HepG2 (cell line): ENCODE results near the gene NTN3. TPM values are rescaled to one million over a fixed set of nuclear protein-coding genes. Genes with fewer than 3 reads are reported as not detected.

Source experiments
- ATAD3A ChIP-seq: sonication (generic); formaldehyde crosslinking; IDR thresholded peaks from 2 replicates; pipeline ENCODE4 v1.4.0; 2020; ENCODE audit warnings: missing genetic modification reagents
- DR1 ChIP-seq: sonication (generic); formaldehyde crosslinking; IDR thresholded peaks from 2 replicates; pipeline ENCODE4 v1.8.0; 2021; ENCODE audit warnings: mild to moderate bottlenecking, missing genetic modification reagents, inconsistent platforms
- ERF ChIP-seq: IDR thresholded peaks from 2 replicates; pipeline ENCODE4 v1.6.1; 2018; ENCODE audit warnings: missing biosample characterization, missing genetic modification reagents
- KLF9 ChIP-seq: IDR thresholded peaks from 2 replicates; pipeline ENCODE4 v1.6.1; 2016; ENCODE audit warnings: low read depth
- MAF1 ChIP-seq: sonication (generic); formaldehyde crosslinking; IDR thresholded peaks from 2 replicates; pipeline ENCODE4 v1.5.0; 2020; ENCODE audit warnings: missing genetic modification reagents, borderline replicate concordance
- PHB2 ChIP-seq: fragments of 450-650 bp; IDR thresholded peaks from 2 replicates; pipeline ENCODE4 v1.6.1; 2018; ENCODE audit not compliant: partially characterized antibody
- PLRG1 ChIP-seq: fragments of 450-650 bp; conservative IDR thresholded peaks from 2 replicates; pipeline ENCODE4 v1.6.1; 2016
- REXO4 ChIP-seq: sonication (generic); formaldehyde crosslinking; IDR thresholded peaks from 2 replicates; pipeline ENCODE4 v1.8.0; 2022; ENCODE audit warnings: missing genetic modification reagents, mild to moderate bottlenecking, borderline replicate concordance
- TCF7 ChIP-seq: sonication (generic); IDR thresholded peaks from 2 replicates; pipeline ENCODE4 v1.6.1; 2016; ENCODE audit warnings: antibody characterized with exemption, low read depth
- XBP1 ChIP-seq: sonication (generic); formaldehyde crosslinking; IDR thresholded peaks from 2 replicates; pipeline ENCODE4 v1.5.0; 2020; ENCODE audit warnings: missing genetic modification reagents
- ZNF33A ChIP-seq: sonication (generic); formaldehyde crosslinking; IDR thresholded peaks from 2 replicates; pipeline ENCODE4 v1.5.1; 2020; ENCODE audit warnings: missing genetic modification reagents, mild to moderate bottlenecking, moderate library complexity, borderline replicate concordance
- ZNF678 ChIP-seq: sonication (generic); formaldehyde crosslinking; IDR thresholded peaks from 2 replicates; pipeline ENCODE4 v1.4.0; 2020; ENCODE audit warnings: mild to moderate bottlenecking, missing genetic modification reagents
- ZSCAN22 ChIP-seq: sonication (generic); formaldehyde crosslinking; IDR thresholded peaks from 2 replicates; pipeline ENCODE4 v1.4.0; 2020; ENCODE audit warnings: mild to moderate bottlenecking, missing genetic modification reagents
- polyA plus RNA-seq, 8 experiments: library from polyadenylated mRNA; depleted of rRNA in 3 of 8; stranded (reverse) in 7 of 8; unstranded in 1 of 8; fragments of >200 nt; fragmentation: Illumina TruSeq in 4 of 8; extraction: Trizol in 4 of 8; gene quantifications; 2 replicates each; pipeline versions ENCODE4 v1.2.1 to v1.2.3, GENCODE V29; 2011 to 2016; ENCODE audit warnings: low read depth in 4 of 8, missing spikeins in 1 of 8, mixed read lengths in 1 of 8; ENCODE audit not compliant: insufficient read depth in 1 of 8
- total RNA-seq, 5 experiments: library from RNA; depleted of rRNA; stranded (reverse); fragments of >200 nt; fragmentation: Illumina TruSeq; extraction: Trizol; gene quantifications; 2 replicates each; pipeline ENCODE4 v1.2.3, GENCODE V29; 2016; ENCODE audit warnings: low read depth in 1 of 5
- TF ChIP-seq, protein P1 (sequence below): sonication (generic); formaldehyde crosslinking; IDR thresholded peaks from 2 replicates; pipeline ENCODE4 v1.4.0; 2020; ENCODE audit warnings: missing genetic modification reagents, mild to moderate bottlenecking, borderline replicate concordance
- TF ChIP-seq, protein P2 (sequence below): sonication (generic); formaldehyde crosslinking; IDR thresholded peaks from 2 replicates; pipeline ENCODE4 v1.4.0; 2020; ENCODE audit warnings: mild to moderate bottlenecking, missing genetic modification reagents
- TF ChIP-seq, protein P3 (sequence below): sonication (generic); formaldehyde crosslinking; IDR thresholded peaks from 2 replicates; pipeline ENCODE4 v1.8.1; 2022; ENCODE audit warnings: low read depth, mild to moderate bottlenecking, missing genetic modification reagents
- TF ChIP-seq, protein P4 (sequence below): sonication (generic); formaldehyde crosslinking; IDR thresholded peaks from 2 replicates; pipeline ENCODE4 v1.4.0; 2020; ENCODE audit warnings: mild to moderate bottlenecking, missing genetic modification reagents, borderline replicate concordance

The NTN3 gene
- total and polyA plus RNA-seq, 2 of the 13 experiments (the other 11 are each of a cell fraction or from before 2014, with no cell fraction given) = 0.09 to 0.20 TPM

DNA sequence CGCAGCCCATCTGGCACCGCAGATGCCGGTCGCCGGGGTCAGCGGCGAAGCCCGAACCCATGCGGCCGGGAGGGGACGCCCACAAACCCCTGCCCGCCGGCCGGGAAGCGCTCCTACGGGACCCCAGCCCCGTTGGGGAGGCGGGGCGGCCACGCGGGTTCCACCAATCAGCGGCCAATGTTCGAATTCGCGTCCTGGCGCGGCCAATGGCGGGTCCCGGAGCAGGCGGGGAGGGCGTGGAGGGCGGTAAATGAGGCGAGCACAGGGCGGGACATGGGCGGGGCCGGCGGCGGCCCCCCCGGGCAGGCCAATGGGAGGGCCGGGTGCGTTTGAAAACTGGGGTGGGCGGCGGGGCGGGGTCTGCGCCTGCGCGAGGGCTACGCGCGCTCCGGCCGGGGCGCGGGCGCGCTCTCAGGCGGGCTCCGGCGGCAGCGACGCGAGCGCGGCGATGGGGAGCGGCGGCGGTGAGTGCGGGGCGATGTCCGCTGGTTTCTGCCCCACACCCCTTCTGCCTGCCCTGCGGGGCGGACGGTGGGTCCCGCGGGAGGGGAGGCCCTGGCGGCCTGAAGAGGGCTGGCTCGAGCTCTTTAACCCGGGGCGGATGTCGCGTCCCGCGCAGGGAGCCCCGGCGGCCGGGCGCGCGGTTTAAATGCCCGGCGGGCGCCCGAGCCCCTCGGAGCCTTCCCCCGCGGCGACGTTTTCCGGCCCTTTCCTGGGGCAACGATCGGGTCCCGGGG lies 41.9 kb upstream of the NTN3 start, which contains the start of gene CCNF (continued):
- TF ChIP-seq, protein P1, sequence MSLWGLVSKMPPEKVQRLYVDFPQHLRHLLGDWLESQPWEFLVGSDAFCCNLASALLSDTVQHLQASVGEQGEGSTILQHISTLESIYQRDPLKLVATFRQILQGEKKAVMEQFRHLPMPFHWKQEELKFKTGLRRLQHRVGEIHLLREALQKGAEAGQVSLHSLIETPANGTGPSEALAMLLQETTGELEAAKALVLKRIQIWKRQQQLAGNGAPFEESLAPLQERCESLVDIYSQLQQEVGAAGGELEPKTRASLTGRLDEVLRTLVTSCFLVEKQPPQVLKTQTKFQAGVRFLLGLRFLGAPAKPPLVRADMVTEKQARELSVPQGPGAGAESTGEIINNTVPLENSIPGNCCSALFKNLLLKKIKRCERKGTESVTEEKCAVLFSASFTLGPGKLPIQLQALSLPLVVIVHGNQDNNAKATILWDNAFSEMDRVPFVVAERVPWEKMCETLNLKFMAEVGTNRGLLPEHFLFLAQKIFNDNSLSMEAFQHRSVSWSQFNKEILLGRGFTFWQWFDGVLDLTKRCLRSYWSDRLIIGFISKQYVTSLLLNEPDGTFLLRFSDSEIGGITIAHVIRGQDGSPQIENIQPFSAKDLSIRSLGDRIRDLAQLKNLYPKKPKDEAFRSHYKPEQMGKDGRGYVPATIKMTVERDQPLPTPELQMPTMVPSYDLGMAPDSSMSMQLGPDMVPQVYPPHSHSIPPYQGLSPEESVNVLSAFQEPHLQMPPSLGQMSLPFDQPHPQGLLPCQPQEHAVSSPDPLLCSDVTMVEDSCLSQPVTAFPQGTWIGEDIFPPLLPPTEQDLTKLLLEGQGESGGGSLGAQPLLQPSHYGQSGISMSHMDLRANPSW (CRISPR knock-in tag) = no peak
- TF ChIP-seq, protein P2, sequence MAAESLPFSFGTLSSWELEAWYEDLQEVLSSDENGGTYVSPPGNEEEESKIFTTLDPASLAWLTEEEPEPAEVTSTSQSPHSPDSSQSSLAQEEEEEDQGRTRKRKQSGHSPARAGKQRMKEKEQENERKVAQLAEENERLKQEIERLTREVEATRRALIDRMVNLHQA (CRISPR knock-in tag) = no peak
- TF ChIP-seq ZSCAN22 (no peak; the same call in 1 of the 2 replicates), KLF9 (CRISPR knock-in tag) (no peak), ATAD3A (CRISPR knock-in tag) (no peak), DR1 (CRISPR knock-in tag) (peak; percentile 1; the same call in 1 of the 2 replicates), PHB2 (no peak), PLRG1 (no peak), ZNF33A (CRISPR knock-in tag) (no peak), ZNF678 (CRISPR knock-in tag) (0 out of 2 replicates have a peak, but pooled peaks have one; percentile 50), XBP1 (no peak), ERF (CRISPR knock-in tag) (no peak), TCF7 (no peak), REXO4 (no peak), MAF1 (no peak)
- TF ChIP-seq, protein P3, sequence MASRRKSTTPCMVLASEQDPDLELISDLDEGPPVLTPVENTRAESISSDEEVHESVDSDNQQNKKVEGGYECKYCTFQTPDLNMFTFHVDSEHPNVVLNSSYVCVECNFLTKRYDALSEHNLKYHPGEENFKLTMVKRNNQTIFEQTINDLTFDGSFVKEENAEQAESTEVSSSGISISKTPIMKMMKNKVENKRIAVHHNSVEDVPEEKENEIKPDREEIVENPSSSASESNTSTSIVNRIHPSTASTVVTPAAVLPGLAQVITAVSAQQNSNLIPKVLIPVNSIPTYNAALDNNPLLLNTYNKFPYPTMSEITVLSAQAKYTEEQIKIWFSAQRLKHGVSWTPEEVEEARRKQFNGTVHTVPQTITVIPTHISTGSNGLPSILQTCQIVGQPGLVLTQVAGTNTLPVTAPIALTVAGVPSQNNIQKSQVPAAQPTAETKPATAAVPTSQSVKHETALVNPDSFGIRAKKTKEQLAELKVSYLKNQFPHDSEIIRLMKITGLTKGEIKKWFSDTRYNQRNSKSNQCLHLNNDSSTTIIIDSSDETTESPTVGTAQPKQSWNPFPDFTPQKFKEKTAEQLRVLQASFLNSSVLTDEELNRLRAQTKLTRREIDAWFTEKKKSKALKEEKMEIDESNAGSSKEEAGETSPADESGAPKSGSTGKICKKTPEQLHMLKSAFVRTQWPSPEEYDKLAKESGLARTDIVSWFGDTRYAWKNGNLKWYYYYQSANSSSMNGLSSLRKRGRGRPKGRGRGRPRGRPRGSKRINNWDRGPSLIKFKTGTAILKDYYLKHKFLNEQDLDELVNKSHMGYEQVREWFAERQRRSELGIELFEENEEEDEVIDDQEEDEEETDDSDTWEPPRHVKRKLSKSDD (CRISPR knock-in tag) = no peak
- TF ChIP-seq, protein P4, sequence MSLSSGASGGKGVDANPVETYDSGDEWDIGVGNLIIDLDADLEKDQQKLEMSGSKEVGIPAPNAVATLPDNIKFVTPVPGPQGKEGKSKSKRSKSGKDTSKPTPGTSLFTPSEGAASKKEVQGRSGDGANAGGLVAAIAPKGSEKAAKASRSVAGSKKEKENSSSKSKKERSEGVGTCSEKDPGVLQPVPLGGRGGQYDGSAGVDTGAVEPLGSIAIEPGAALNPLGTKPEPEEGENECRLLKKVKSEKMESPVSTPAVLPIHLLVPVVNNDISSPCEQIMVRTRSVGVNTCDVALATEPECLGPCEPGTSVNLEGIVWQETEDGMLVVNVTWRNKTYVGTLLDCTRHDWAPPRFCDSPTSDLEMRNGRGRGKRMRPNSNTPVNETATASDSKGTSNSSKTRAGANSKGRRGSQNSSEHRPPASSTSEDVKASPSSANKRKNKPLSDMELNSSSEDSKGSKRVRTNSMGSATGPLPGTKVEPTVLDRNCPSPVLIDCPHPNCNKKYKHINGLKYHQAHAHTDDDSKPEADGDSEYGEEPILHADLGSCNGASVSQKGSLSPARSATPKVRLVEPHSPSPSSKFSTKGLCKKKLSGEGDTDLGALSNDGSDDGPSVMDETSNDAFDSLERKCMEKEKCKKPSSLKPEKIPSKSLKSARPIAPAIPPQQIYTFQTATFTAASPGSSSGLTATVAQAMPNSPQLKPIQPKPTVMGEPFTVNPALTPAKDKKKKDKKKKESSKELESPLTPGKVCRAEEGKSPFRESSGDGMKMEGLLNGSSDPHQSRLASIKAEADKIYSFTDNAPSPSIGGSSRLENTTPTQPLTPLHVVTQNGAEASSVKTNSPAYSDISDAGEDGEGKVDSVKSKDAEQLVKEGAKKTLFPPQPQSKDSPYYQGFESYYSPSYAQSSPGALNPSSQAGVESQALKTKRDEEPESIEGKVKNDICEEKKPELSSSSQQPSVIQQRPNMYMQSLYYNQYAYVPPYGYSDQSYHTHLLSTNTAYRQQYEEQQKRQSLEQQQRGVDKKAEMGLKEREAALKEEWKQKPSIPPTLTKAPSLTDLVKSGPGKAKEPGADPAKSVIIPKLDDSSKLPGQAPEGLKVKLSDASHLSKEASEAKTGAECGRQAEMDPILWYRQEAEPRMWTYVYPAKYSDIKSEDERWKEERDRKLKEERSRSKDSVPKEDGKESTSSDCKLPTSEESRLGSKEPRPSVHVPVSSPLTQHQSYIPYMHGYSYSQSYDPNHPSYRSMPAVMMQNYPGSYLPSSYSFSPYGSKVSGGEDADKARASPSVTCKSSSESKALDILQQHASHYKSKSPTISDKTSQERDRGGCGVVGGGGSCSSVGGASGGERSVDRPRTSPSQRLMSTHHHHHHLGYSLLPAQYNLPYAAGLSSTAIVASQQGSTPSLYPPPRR = peak; percentile 32; the same call in 1 of the 2 replicates
